GM12878 (cell line): Measurements from ENCODE around the gene CHST15. TPM values are rescaled to one million over a fixed set of nuclear protein-coding genes. Genes with fewer than 3 reads are reported as not detected.

Experiments used
- ATAC-seq: fragments of 200-7000 bp; cut with Tn5 transposase; 3 replicates; pipeline ENCODE4 v1.9.1; 2020; ENCODE audit warnings: mild to moderate bottlenecking, moderate library complexity
- BruUV-seq: library from RNA; stranded (reverse); fragments of 400-500 nt; replicated peaks from 2 replicates; lab custom pipeline; 2021; lab: Mats Ljungman, UMichigan
- CTCF ChIA-PET: fragments of 300-600 bp; sonication (Branson Sonifier 250); formaldehyde crosslinking; extraction: SDS; loops from one replicate; lab custom pipeline; 2021; ENCODE audit warnings: inconsistent platforms; lab: Yijun Ruan, JAX
- POLR2A ChIA-PET: fragments of 350-600 bp; formaldehyde crosslinking; extraction: SDS; loops from one replicate; lab custom pipeline; 2021; ENCODE audit warnings: inconsistent platforms; lab: Charles Lee
- RAD21 ChIA-PET: fragments of 300-600 bp; sonication (Branson Sonifier 250); formaldehyde crosslinking; loops from one replicate; lab custom pipeline; 2023; ENCODE audit warnings: antibody characterized with exemption; ENCODE audit not compliant: unreplicated experiment; lab: Charles Lee
- SMC1A ChIA-PET: fragments of 300-600 bp; sonication (Branson Sonifier 250); formaldehyde crosslinking; loops from one replicate; lab custom pipeline; 2023; ENCODE audit not compliant: unreplicated experiment, uncharacterized antibody; lab: Charles Lee
- DNase-seq: peaks from one replicate; pipeline ENCODE4 v3.0.0-alpha.2; 2011; ENCODE audit warnings: low read depth, low spot score
- FAIRE-seq: peaks from 3 replicates; lab custom pipeline; 2011; peaks lifted over from hg19 to GRCh38; lab: Jason Lieb, UNC
- H2AFZ ChIP-seq: 2 replicates; pipeline ENCODE4 v1.6.0; 2011; ENCODE audit warnings: low read depth, low read length, control low read depth; ENCODE audit not compliant: control insufficient read depth
- H3K27ac ChIP-seq: 2 replicates; pipeline ENCODE4 v1.5.1; 2011; ENCODE audit warnings: control low read depth; ENCODE audit not compliant: control insufficient read depth, insufficient read depth
- H3K27me3 ChIP-seq, 2 experiments: replicated peaks in 1 of 2; 2 replicates each; pipeline versions ENCODE4 v1.6.0 to v1.6.1; 2011; ENCODE audit warnings: low read length in 1 of 2; ENCODE audit not compliant: control insufficient read depth in 2 of 2, insufficient read depth in 2 of 2
- H3K36me3 ChIP-seq, 2 experiments: 2 replicates each; pipeline ENCODE4 v1.5.1; 2011; ENCODE audit warnings: low read length in 1 of 2; ENCODE audit not compliant: control insufficient read depth in 2 of 2, insufficient read depth in 2 of 2
- H3K4me1 ChIP-seq: 2 replicates; pipeline ENCODE4 v1.6.1; 2011; ENCODE audit warnings: mild to moderate bottlenecking, low read length, moderate library complexity, mixed read lengths; ENCODE audit not compliant: control insufficient read depth, insufficient read depth
- H3K4me2 ChIP-seq: 2 replicates; pipeline ENCODE4 v1.6.0; 2011; ENCODE audit warnings: control low read depth; ENCODE audit not compliant: control insufficient read depth, insufficient read depth
- H3K4me3 ChIP-seq: fragments of 200-600 bp; sonication (generic); 2 replicates; pipeline ENCODE4 v1.5.1; 2016
- H3K79me2 ChIP-seq: 2 replicates; pipeline ENCODE4 v1.6.0; 2011; ENCODE audit warnings: low read length; ENCODE audit not compliant: control insufficient read depth, insufficient read depth
- H3K9ac ChIP-seq: 2 replicates; pipeline ENCODE4 v1.8.0; 2011; ENCODE audit warnings: low read length, control low read depth, mixed read lengths; ENCODE audit not compliant: control insufficient read depth, insufficient read depth
- H3K9me3 ChIP-seq: replicated peaks from 3 replicates; pipeline ENCODE4 v1.5.1; 2011; ENCODE audit warnings: mild to moderate bottlenecking, low read length; ENCODE audit not compliant: control insufficient read depth, insufficient read depth
- H4K20me1 ChIP-seq: 2 replicates; pipeline ENCODE4 v1.6.0; 2011; ENCODE audit not compliant: control insufficient read depth, insufficient read depth
- KLF5 ChIP-seq: fragments of 450-650 bp; IDR thresholded peaks from 2 replicates; pipeline ENCODE4 v1.6.1; 2014; ENCODE audit warnings: mild to moderate bottlenecking; ENCODE audit not compliant: partially characterized antibody
- MTA3 ChIP-seq: IDR thresholded peaks from 2 replicates; pipeline ENCODE4 v1.6.1; 2012; ENCODE audit warnings: low read length, inconsistent platforms, borderline replicate concordance
- RCOR1 ChIP-seq: conservative IDR thresholded peaks from 2 replicates; pipeline ENCODE4 v1.6.1; 2012; ENCODE audit warnings: low read depth, low read length, improper control_type of control experiment
- SUZ12 ChIP-seq: fragments of 200-600 bp; sonication (generic); IDR thresholded peaks from one replicate; pipeline ENCODE4 v1.6.1; 2018; ENCODE audit warnings: antibody characterized with exemption, mild to moderate bottlenecking; ENCODE audit not compliant: unreplicated experiment
- TAF1 ChIP-seq: IDR thresholded peaks from 2 replicates; pipeline ENCODE4 v1.6.1; 2011; ENCODE audit warnings: mild to moderate bottlenecking, low read depth, low read length, borderline replicate concordance
- YY1 ChIP-seq: IDR thresholded peaks from 2 replicates; pipeline ENCODE4 v1.6.1; 2011; ENCODE audit warnings: low read depth, mild to moderate bottlenecking, low read length
- WGBS: methylation state at CpG from one replicate; pipeline ENCODE4 v1.1.6; 2016; ENCODE audit warnings: low lambda C conversion rate; ENCODE audit not compliant: insufficient replicate concordance, insufficient coverage; ENCODE audit errors: missing lambda C conversion rate; 5-methylcytosine and 5-hydroxymethylcytosine counted together
- in situ Hi-C: fragments of 300-500 bp; cut with MboI; formaldehyde crosslinking; loops from 9 replicates; pipeline ENCODE4 v1.14.3; 2018; ENCODE audit warnings: mixed read lengths
- intact Hi-C: fragments of 100-400 bp; cut with micrococcal nuclease; formaldehyde crosslinking; loops from one replicate; pipeline ENCODE4 v1.14.2; 2022; ENCODE audit not compliant: unreplicated experiment
- polyA plus RNA-seq, 11 experiments: library from polyadenylated mRNA; depleted of rRNA in 4 of 11; unstranded in 6 of 11; stranded (reverse) in 5 of 11; fragments of >200 nt; fragmentation: Nextera tagmentation in 4 of 11; fragmentation: Illumina TruSeq in 1 of 11; extraction: Ambion mirVana in 4 of 11; extraction: Trizol in 1 of 11; gene quantifications; 1 replicate in 1 of 11; 2 replicates in 10 of 11; pipeline versions ENCODE4 v1.2.1 to v1.2.3, GENCODE V29; 2011 to 2016; ENCODE audit warnings: inconsistent platforms in 2 of 11, missing spikeins in 2 of 11, low read depth in 1 of 11
- total RNA-seq, 4 experiments: library from RNA; depleted of rRNA in 3 of 4; stranded (reverse); fragments of >200 nt in 3 of 4; fragmentation: Illumina TruSeq in 1 of 4; extraction: Trizol in 1 of 4; gene quantifications; 2 replicates each; pipeline versions ENCODE4 v1.2.1 to v1.2.3, GENCODE V29; 2013 to 2021
- TF ChIP-seq, protein P1 (sequence below): fragments of 450-650 bp; IDR thresholded peaks from 2 replicates; pipeline ENCODE4 v1.6.1; 2017; ENCODE audit warnings: mild to moderate bottlenecking, moderate library complexity

CHST15 gene
- total and polyA plus RNA-seq, 10 of the 15 experiments (the other 5 are each of a cell fraction or from before 2014, with no cell fraction given): 0.02 to 0.53 (median 0.05) TPM; not detected in 1

- intact Hi-C loops (loop anchor here (5.0 kb wide), 1 partner anchor 87 kb away; no protein-coding TSS in a partner anchor), in situ Hi-C loops (no loop called here)
- Histone ChIP-seq H3K27ac (no peak overlapping the region), H3K4me2 (no peak overlapping the region), H3K36me3 (no peaks in the 10 kb centered on the region), H4K20me1 (no peaks in the 10 kb centered on the region; the same call in 1 of the 2 replicates), H3K4me1 (no peaks in the 10 kb centered on the region), H3K4me3 (no peak overlapping the region), H3K27me3 (peaks cover 1 to 6% of the 10 kb centered on the region in 2 experiments; a peak in 3 of 4 replicates), H2AFZ (no peak overlapping the region), H3K79me2 (no peaks in the 10 kb centered on the region), H3K9me3 (no peaks in the 10 kb centered on the region; the same call in 2 of the 3 replicates), H3K9ac (no peak overlapping the region)
- TF ChIP-seq, protein P1, sequence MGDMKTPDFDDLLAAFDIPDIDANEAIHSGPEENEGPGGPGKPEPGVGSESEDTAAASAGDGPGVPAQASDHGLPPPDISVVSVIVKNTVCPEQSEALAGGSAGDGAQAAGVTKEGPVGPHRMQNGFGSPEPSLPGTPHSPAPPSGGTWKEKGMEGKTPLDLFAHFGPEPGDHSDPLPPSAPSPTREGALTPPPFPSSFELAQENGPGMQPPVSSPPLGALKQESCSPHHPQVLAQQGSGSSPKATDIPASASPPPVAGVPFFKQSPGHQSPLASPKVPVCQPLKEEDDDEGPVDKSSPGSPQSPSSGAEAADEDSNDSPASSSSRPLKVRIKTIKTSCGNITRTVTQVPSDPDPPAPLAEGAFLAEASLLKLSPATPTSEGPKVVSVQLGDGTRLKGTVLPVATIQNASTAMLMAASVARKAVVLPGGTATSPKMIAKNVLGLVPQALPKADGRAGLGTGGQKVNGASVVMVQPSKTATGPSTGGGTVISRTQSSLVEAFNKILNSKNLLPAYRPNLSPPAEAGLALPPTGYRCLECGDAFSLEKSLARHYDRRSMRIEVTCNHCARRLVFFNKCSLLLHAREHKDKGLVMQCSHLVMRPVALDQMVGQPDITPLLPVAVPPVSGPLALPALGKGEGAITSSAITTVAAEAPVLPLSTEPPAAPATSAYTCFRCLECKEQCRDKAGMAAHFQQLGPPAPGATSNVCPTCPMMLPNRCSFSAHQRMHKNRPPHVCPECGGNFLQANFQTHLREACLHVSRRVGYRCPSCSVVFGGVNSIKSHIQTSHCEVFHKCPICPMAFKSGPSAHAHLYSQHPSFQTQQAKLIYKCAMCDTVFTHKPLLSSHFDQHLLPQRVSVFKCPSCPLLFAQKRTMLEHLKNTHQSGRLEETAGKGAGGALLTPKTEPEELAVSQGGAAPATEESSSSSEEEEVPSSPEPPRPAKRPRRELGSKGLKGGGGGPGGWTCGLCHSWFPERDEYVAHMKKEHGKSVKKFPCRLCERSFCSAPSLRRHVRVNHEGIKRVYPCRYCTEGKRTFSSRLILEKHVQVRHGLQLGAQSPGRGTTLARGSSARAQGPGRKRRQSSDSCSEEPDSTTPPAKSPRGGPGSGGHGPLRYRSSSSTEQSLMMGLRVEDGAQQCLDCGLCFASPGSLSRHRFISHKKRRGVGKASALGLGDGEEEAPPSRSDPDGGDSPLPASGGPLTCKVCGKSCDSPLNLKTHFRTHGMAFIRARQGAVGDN: no peak
- TF ChIP-seq RCOR1: no peak
- no peak for TF ChIP-seq YY1
- TF ChIP-seq MTA3: no peak
- TF ChIP-seq SUZ12: no peak
- TF ChIP-seq KLF5: no peak
- no peak for TF ChIP-seq TAF1
- ChIA-PET POLR2A (no interaction called here), SMC1A (interaction anchor here (1.8 kb wide), 1 partner anchor 11 kb away, joined by 5 read pairs; no protein-coding TSS in a partner anchor), CTCF (interaction anchor here (1.2 to 2.0 kb wide), 2 partner anchors 88 to 304 kb away, joined by 3 to 5 read pairs; no protein-coding TSS in a partner anchor), RAD21 (no interaction called here)
- FAIRE-seq: no peak
- no peak for ATAC-seq
- no peak for DNase-seq
- no TSS peak for BruUV-seq
- WGBS: 54% methylated on average over 9 of the region's 9 CpGs
Measured at GRCh38 chr10:124084708-124085107, 8.7 kb downstream of the CHST15 start.
